Stimulated activated CD4-positive, alpha-beta T cell treated with anti-CD3 and anti-CD28 coated beads, Interleukin-1b, Interleukin-23, amount 100 ng/mL, for 1 hour (primary cell): Measurements from ENCODE around the gene DLG2.
"Not testable (repeated sequence)": the region's sequence is repeated elsewhere in the genome, so short reads cannot be mapped to it uniquely, and the experiment has no call there.

ENCODE experiments used
- DNase-seq, 2 donors: peaks; one replicate each; pipeline ENCODE4 v3.0.0-alpha.2; 2020; ENCODE audit warnings: low read depth in 2 of 2

The DLG2 gene

GRCh38 chr11:85231588-85231987 lies 395.6 kb downstream of the DLG2 start:
- DNase-seq, result no peak

GRCh38 chr11:85229723-85230122 lies 397.4 kb downstream of the DLG2 start:
- not testable (repeated sequence) for DNase-seq

GRCh38 chr11:85196968-85197367 lies 430.2 kb downstream of the DLG2 start:
- DNase-seq, result no peak

- no peak for DNase-seq
These were observed 431.2 kb downstream of the DLG2 start for GRCh38 chr11:85195934-85196333.

GRCh38 chr11:85187992-85188391 lies 439.2 kb downstream of the DLG2 start:
- no peak for DNase-seq

- no peak for DNase-seq
These were observed 442.4 kb downstream of the DLG2 start for GRCh38 chr11:85184721-85185120.

- DNase-seq, result no peak
These were observed 444.4 kb downstream of the DLG2 start for GRCh38 chr11:85182441-85183387.

GRCh38 chr11:85180528-85180927 lies 446.6 kb downstream of the DLG2 start:
- DNase-seq, result no peak

- no peak for DNase-seq
These were observed 455.4 kb downstream of the DLG2 start for GRCh38 chr11:85171648-85172257.

- DNase-seq, result no peak
These were observed 457.0 kb downstream of the DLG2 start for GRCh38 chr11:85170184-85170583.

GRCh38 chr11:85167471-85167870 lies 459.7 kb downstream of the DLG2 start:
- no peak for DNase-seq

- DNase-seq, result no peak
These were observed 460.1 kb downstream of the DLG2 start for GRCh38 chr11:85167038-85167437.

GRCh38 chr11:85165819-85166218 lies 461.3 kb downstream of the DLG2 start:
- DNase-seq, result no peak

- DNase-seq, result no peak
These were observed 462.4 kb downstream of the DLG2 start for GRCh38 chr11:85164743-85165142.

- no peak for DNase-seq
These were observed 472.9 kb downstream of the DLG2 start for GRCh38 chr11:85154294-85154693.

GRCh38 chr11:85137597-85137996 lies 489.5 kb downstream of the DLG2 start:
- DNase-seq, result no peak

- no peak for DNase-seq
These were observed 493.5 kb downstream of the DLG2 start for GRCh38 chr11:85133636-85134035.

GRCh38 chr11:85132851-85133585 lies 494.1 kb downstream of the DLG2 start:
- no peak for DNase-seq

GRCh38 chr11:85127349-85127748 lies 499.8 kb downstream of the DLG2 start:
- no peak for DNase-seq

GRCh38 chr11:85123752-85124231 lies 503.4 kb downstream of the DLG2 start:
- no peak for DNase-seq

- no peak for DNase-seq
These were observed 509.0 kb downstream of the DLG2 start for GRCh38 chr11:85118151-85118550.

- DNase-seq, result no peak
These were observed 511.3 kb downstream of the DLG2 start for GRCh38 chr11:85115798-85116197.
